Lower leg skin (tissue), 3 donors: ENCODE data around the gene TTBK1.

Source experiments
- POLR2A ChIP-seq, 2 donors: fragments of 450-650 bp; IDR thresholded peaks; one replicate each; pipeline ENCODE4 v1.6.1; 2016 to 2017; ENCODE audit warnings: antibody characterized with exemption in 2 of 2, mild to moderate bottlenecking in 1 of 2, moderate library complexity in 1 of 2
- TF ChIP-seq, protein P1 (sequence below), 3 donors: fragments of 450-650 bp; IDR thresholded peaks; one replicate each; pipeline ENCODE4 v1.5.1; 2016; ENCODE audit warnings: antibody characterized with exemption in 3 of 3, mild to moderate bottlenecking in 3 of 3, moderate library complexity in 2 of 3

DNA sequence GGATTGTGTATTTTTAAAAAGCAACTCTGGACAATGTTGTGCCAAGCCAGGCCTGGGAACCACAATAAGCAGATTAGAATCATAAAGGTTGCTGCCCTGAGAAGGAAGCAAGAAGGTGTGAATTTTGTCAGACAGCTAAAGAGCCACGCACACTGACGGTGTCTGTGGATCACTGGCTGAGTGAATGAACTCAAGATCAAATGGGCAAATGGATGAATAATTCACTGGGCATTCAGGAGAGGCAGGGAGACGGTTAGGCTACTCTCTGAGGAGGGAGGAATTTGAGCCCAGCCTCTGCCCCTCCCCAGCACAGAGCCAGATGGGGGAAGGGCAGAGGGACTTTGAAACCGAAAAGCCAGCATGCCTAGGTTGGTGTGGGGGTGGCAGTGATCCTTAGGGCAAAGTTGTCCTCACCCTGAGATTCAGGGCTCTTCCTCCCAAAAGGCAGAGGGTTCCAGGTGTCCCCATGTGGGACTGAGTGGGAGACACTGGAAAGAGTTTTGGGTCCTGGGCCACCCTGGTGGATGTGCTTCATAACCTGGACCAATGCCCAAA lies 35.3 kb downstream of the TTBK1 start:
- TF ChIP-seq, protein P1, sequence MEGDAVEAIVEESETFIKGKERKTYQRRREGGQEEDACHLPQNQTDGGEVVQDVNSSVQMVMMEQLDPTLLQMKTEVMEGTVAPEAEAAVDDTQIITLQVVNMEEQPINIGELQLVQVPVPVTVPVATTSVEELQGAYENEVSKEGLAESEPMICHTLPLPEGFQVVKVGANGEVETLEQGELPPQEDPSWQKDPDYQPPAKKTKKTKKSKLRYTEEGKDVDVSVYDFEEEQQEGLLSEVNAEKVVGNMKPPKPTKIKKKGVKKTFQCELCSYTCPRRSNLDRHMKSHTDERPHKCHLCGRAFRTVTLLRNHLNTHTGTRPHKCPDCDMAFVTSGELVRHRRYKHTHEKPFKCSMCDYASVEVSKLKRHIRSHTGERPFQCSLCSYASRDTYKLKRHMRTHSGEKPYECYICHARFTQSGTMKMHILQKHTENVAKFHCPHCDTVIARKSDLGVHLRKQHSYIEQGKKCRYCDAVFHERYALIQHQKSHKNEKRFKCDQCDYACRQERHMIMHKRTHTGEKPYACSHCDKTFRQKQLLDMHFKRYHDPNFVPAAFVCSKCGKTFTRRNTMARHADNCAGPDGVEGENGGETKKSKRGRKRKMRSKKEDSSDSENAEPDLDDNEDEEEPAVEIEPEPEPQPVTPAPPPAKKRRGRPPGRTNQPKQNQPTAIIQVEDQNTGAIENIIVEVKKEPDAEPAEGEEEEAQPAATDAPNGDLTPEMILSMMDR (IDR thresholded peaks at IDR 0.05) = no peak
- TF ChIP-seq POLR2A (IDR thresholded peaks at IDR 0.05) = no peak
